Stimulated activated CD4-positive, alpha-beta T cell treated with anti-CD3 and anti-CD28 coated beads, Interleukin-4, amount 100 ng/mL, for 48 hours (primary cell): ENCODE measurements around the gene PCNX1.
"Not testable (repeated sequence)": the region's sequence is repeated elsewhere in the genome, so short reads cannot be mapped to it uniquely, and the experiment has no call there.

Experiments
- DNase-seq, 2 donors: peaks; one replicate each; pipeline ENCODE4 v3.0.0-alpha.2; 2020; ENCODE audit warnings: low read depth in 2 of 2

PCNX1 gene

DNA sequence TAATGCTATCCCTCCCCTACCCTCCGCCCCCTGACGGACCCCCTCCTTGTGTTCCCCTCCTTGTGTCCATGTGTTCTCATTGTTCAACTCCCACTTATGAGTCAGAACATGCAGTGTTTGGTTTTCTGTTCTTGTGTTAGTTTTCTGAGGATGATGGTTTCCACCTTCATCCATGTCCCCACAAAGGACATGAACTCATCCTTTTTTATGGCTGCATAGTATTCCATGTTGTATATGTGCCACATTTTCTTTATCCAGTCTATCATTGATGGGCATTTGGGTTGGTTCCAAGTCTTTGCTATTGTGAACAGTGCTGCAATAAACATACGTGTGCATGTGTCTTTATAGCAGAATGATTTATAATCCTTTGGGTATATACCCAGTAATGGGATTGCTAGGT lies 112.7 kb downstream of the PCNX1 start:
- DNase-seq, result not testable (repeated sequence)

DNA sequence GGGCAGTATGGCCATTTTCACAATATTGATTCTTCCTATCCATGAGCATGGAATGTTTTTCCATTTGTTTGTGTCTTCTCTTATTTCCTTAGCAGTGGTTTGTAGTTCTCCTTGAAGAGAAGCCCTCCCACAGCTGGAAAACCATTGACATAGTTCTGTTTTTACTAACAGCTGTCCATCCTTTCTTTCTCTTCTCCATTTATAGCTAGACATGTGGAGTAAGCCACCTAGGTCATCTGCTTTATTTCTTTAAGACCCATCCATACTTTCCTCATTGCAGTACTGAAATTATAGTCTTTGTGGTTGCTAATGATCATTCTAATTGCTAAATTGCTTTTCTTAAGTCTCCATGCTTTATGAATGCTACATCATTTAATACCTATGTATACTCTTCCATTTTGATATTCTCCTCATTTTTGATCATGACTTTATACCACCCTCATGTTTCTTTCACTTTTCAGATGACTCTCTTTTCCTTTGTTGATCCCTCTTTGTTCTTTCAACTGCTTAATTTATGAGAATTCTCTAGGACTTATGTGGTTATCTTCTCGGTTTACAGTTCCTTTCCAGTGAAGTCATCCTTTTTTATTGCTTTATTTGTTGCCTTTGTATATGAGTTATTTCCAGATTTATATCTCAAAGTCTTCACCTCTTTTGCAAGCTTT lies 114.2 kb downstream of the PCNX1 start:
- no peak for DNase-seq

DNA sequence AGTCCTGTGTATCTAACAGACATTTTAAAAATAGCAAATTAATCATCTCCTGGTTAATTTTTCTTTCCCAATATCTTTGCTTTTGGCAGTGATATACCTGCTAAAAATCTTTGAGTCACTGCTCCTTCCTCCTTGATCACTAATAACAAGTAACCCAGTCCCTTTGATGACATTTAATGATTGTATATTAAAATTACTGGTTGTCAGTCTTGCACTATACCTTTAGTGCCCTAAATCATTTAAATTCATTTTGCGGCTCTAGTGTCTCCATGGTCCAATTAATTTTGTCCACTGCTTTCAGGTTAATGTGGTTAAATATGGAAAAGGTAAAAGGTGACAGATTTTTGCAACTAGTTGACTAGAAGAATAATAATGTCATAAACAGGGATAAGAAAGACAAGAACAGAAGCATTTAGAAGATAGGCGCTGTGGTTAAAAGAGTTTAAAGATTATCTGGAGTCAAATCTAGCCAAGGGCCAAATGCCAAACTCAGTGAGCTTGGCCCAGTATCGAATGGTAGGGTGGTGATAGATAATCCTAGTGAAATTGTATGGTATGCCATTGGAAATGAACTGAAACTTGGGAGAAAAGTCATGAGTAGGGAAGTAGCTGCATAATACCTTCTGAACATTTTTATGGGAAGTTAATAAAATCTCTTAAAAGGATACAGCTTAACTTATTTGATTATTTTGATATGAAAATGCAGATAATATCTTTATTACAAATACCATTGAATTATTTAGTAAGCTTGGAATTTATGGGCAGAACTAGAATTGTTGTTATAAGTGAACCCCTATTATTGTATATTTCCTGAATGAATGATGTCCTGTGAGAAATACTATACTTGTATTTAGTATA lies 115.0 kb downstream of the PCNX1 start:
- no peak for DNase-seq

DNA sequence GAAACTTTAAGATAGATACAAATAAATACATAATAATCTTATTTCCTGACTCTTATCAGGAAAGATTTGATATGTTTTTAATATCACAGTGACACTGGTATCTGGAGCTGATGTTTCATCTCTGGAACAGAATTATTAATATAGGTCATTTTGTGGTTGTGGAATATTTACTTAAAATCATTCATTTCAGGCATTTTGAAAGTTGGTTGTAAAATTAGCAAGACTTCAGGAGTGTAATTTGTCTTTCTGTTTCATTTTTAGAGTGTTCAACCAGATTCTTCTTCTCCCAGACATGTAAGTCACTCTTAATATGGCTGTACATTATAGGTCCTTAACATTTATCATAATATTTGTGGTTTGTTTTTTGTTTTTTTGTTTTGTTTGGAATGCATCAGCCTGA lies 115.7 kb downstream of the PCNX1 start:
- no peak for DNase-seq

DNA sequence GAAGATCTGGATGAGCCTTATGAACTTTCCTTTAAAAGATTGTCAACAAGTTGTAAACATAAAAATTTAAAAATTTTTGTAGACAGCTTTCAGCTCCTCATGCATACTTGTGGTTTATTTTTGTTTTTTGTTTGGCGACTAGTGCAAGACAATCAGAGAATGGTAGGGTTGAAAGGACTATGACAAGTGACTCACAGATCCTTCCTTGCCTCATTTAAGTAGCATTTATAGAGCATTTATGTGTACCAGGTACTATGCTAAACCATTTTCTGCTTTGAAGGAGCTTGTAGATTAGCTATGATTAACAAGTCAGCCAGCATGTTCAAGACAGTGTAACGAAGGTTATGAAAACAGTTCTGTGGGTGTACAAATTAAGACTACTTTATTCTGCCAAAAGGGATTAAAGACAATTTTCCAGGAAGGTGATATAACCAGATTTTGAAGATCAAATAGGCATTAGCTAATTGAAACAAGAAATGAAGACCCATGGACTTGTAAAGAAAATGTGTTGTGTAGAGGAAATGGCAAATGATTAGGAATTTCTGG lies 122.0 kb downstream of the PCNX1 start:
- DNase-seq, result no peak

DNA sequence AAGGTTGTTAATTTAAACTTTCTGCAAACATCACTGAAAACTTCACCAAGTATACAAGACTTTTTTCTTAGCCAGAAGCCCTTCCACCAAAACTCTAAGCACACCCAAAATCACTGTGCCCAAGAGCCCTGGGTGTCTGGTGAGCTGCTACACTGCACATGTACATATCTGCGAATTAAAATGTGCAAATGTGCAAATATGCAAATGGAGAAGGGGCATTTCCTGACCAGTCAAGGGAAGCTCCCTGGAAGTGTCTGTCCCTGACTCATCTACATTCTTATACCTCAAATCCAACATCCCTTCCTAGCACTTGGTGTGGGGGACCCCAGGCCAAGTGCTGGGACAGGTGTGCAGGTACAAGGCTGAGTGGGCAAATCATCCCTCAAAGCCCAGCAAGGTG lies 123.7 kb downstream of the PCNX1 start:
- no peak for DNase-seq

DNA sequence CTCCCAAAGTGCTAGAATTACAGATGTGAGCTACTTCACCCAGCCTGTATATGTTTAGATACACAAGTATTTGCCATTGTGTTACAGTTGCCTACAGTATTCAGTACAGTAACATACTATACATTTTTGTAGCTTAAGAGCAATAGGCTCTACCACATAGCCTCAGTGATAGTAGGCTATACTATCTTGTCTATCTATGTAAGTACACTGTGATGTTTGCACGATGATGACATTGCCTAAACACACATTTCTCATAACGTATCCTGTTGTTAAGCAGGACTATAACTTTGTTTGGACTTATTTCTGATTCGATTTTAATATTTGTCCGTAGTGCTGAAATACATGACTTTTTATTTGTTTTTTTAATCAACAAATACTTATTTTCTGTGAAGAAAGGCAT lies 129.2 kb downstream of the PCNX1 start:
- DNase-seq, result no peak

DNA sequence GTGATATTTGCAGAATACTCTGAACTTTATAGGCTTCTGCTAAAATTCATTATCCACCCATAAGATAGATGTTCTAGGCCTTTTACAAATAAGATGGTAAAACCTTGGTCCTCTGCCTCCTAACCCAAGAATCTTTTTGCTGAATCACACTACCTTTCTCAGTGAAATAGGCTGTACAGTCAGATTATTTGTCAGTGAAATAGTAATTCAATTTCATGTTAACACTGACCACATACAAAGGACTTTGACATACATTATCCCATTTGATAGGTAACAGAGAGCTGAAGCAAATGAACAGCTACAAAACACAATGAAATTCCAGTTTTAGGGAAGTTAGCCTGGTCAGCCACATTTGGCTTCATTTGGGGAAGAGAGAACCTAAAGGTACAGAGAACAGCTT lies 141.1 kb downstream of the PCNX1 start:
- no peak for DNase-seq

DNA sequence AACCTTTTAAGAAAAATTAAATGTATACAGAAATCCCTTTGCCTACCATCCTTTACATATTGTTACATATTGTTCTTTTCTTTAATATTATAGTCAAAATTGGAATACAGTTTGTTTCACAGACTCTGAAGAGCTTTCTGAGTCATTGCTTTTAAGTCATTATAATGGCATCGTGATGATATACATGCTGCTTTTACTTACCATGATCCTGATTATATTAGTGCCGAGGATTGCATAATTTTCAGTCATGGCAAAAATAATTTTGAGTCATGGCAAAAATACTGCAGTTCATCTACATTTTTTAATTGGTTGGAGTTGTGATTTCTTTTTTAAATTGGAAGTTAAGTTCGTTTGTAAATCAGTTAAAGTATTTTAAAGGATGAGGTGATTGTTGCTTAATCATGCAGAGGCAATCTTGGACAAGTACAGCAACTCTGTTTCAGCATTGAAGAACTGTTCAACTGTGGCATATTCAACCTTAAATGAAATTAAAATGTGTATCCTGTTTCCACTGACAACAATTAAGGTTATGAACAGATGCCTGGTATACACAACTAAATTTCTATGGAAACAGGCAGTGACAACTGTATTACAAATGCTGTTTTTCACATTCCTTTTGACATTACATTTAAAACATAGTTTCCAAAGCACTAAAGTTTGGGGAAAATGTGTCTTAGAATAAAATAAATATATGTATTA lies 142.3 kb downstream of the PCNX1 start:
- DNase-seq, result no peak

DNA sequence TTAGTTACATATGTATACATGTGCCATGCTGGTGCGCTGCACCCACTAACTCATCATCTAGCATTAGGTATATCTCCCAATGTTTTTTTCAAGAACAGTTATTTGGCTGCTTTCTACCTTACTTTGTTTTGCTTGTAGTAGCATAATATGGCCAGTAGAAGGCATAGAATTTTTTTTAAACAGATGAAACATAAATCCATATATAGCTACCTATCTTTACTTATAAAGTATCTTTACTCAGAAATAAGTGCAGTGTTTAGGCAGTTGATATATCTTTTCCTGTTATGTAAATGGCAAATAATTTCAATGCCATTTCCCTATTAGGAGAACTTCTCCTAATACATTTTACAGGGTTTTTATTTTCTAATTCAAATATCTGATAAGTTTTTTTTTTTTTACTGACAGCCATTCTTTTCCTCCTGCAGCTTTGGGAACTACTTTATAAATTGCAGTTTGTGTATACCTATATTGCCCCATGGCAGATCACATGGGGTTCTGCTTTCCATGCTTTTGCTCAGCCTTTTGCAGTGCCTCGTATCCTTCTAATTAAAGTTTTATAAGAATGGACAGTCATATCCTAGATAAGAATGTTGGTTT lies 143.1 kb downstream of the PCNX1 start:
- DNase-seq, result no peak

DNA sequence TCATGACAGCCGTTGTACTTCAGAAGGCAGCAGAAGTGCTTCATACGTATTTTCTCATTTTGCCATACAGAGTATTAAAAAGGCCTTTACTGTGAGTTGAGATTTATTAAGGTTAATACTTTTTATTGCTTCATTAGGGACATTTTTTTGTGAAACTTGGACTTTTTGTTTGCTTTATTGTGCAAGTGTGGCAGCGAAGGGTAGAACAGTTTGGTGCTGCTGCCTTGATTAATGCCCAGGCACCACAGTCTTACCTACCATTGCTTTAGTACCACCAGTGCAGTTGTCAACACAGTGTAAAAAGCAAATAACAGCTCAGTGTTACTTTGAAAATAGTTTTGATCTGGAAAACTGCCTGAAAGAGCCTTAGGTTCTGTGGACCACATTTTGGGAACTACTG lies 147.4 kb downstream of the PCNX1 start:
- DNase-seq, result no peak

DNA sequence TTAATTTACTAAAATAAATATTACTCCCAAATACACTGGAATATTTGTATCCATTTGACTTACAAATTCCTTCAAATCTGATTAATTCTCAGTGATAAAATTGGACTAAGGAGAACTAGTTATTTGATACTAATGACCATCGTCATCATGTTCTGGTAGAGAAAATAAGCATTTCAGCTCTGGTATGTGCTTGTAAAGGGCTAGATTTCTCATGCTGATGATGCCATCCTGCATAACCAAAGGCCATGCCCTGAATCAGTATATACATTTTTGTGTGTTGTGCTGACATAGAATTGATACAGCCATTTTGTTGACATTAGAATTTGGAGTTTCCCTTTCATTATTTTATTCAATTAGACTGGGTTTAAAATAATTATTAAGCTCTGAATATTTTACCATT lies 148.9 kb downstream of the PCNX1 start:
- DNase-seq, result no peak

DNA sequence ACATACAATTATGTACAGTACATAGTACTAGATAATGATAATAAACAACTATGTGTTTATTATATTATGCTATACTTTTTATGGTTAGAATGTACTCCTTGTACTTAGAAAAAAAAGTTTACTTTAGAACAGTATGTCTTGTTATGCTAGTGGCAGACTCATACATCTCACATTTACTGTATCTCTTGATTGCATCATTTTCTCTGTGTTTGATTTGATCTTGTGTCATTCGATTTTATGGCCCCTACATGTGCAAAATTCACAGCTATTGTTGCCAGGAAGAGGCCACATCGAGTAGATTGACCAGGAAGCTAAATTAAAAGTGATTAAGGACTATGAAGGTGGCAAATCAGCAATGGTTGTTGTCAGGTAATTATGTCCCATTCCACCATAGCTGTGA lies 153.0 kb downstream of the PCNX1 start:
- DNase-seq, result no peak

DNA sequence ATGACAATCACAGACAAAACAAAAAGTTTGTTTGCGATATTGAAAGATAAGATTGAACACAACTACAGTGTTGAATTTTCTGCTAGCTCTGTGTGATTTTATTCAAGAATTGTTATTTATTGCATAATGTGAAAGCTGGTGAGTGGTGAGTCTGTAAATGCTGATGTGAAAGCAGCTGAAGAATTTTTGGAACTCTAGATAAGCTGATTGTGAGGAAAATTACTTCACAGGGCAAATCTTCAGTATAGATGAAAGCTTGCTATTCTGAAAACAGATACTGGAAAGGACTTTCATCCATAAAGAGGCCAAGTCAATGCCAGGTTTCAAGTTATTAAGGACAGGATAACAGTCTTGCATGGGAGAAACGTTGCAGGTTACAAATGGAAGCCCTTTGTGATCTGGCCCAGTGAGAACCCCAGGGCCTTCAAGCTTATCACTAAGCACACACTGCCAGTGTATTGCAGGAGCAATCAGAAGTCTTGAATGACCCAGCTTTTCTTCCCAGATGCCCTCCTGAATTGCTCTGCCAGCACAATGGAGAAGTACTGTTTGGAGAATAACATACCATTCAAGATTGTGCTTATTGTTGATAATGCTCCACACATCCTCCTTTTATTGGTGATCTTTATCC lies 153.7 kb downstream of the PCNX1 start:
- no peak for DNase-seq

DNA sequence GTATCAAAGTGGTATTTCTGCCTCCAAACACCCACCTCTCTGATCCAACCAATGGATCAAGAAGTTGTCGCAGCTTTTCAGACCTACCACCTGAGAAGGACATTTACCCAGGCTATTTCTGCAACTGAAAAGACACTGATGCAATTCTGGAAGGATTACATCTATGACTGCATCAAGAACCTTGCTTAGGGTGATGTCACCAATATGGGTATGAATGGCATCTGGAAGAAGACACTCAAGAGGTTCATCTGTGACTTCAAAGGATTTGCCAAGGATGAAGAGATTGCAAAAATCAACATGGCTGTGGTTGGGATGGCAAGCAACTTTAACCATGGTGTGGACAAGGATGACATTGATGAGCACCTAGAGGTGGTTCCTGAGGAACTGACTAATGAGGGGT lies 154.2 kb downstream of the PCNX1 start:
- DNase-seq, result no peak

DNA sequence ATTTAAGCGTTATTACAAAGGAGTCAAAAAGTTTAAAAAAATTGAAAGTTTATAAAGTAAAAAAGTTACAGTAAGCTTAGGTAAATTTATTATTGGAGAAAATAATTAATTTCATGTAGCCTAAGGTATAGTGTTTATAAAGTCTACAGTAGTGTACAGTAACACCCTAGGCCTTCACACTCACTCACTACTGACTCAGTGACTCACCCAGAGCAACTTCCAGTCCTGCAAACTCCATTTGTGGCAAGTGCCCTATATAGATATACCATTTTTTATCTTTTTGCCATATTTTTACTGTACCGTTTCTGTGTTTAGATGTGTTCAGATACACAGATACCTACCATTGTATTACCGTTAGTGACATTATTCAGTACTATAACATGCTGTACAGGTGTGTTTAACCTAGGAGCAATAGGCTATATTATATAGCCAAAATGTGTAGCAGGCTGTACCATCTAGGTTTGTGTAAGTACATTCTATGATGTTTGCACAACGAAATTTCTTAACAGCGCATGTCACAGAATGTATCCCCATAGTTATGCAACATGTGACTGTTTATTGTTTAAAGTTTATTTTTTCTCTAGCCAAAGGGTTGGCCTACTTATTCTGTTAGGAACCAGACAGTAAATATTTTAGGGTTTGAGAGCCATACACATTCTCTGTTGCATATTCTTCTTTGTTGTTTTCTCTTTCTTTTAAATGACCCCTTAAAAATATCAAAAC lies 155.5 kb downstream of the PCNX1 start:
- no peak for DNase-seq

DNA sequence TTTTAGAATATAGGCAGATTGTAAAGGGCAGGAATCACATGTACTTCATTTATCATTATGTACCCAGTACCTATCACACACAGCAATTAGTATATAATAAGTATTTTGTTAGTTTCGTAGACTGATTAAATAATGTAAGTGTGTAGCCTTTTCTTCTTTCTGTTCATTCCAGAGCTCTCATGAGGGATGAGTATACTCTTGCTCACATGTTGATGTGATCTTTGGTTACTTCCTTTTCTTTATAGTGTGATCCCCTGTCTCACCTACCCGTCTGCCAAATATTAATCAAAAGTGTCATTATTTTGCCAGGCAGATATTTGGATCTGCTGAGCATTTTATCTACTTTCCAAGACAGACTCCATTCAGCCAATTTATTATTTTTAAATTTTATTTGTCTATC lies 156.1 kb downstream of the PCNX1 start:
- no peak for DNase-seq

DNA sequence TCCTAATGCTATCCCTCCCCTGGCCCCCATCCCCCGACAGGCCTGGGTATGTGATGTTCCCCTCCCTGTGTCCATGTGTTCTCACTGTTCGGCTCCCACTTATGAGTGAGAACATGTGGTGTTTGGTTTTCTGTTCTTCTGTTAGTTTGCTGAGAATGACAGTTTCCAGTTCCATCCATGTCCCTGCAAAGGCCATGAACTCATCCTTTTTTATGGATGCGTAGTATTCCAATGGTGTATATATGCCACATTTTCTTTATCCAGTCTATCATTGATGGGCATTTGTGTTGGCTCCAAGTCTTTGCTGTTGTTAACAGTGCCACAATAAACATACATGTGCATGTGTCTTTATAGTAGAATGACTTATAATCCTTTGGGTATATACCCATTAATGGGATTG lies 157.5 kb downstream of the PCNX1 start:
- not testable (repeated sequence) for DNase-seq

DNA sequence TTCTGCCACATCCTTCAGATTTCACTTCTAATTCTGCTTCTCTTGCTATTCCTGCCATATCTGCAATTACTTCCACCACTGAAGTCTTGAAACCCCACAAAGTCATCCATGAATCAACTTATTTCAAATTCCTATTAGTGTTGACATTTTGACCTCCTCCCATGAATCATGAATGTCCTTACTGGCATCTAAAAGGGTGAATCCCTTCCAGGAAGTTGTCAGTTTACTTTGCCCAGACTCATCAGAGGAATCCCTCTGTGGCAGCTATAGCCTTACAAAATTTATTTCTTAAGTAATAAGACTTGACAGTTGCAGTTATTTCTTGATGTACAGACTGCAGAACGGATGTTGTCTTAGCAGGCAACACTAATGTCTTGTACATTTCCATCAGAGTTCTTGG lies 162.9 kb downstream of the PCNX1 start:
- no peak for DNase-seq

DNA sequence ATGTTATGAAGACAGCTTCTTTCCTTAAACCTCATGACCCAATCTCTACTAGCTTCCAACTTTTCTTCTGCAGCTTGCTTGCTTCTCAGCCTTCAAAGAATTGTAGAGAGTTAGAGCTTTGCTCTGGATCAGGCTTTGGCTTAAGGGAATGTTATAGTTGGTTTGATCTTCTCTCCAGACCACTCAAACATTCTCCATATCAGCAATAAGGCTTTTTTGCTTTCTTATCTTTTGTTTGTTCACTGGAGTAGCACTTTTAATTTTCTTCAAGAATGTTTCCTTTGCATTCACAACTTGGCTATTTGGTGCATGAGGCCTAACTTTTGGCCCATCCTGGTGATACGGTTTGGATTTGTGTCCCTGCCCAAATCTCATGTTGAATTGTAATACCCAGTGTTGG lies 163.8 kb downstream of the PCNX1 start:
- DNase-seq, result no peak

DNA sequence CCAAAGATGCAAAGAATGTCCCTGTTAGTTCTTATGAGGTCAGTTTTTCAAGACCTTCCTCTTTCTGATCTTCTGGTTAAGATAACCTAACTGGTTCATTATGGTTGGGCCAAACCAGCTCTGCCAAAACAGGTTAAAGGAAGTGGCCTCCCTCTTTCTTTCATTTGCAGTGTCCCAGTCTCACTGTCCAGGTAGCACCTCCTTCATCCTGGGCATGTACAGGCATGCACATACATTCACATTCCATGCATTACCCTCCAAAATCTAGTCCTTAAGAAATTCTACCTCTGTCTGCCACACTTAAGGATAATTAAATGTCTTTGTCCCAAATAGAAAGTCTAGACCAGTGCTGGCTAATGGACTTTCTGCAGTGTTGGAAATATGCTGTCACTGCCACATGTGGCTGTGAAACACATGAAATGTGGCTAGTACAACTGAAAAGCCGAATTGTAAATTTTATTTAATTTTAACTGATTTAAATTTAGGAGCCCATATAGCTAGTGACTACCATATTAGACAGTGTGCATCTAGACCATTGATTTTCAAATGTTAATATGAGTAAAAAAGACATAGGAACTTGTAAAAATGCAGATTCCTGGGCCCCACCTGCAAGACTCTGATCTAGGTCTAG lies 169.3 kb downstream of the PCNX1 start:
- no peak for DNase-seq
